SK-N-SH treated with all-trans-retinoic acid at 6 μM for 48 hours (cell line): Measurements from ENCODE around the gene MRPS22.

ENCODE experiments used
- ATAC-seq: fragments of 200-7000 bp; cut with Tn5 transposase; 3 replicates; pipeline ENCODE4 v1.9.1; 2020; ENCODE audit warnings: mild to moderate bottlenecking, moderate library complexity
- ARNTL ChIP-seq: fragments of 450-650 bp; formaldehyde crosslinking; IDR thresholded peaks from 2 replicates; pipeline ENCODE4 v1.5.0; 2020; ENCODE audit warnings: low read depth, mild to moderate bottlenecking, moderate library complexity, borderline replicate concordance
- BACH2 ChIP-seq: fragments of 250-450 bp; sonication (Bioruptor Pico); IDR thresholded peaks from 2 replicates; pipeline ENCODE4 v1.9.0; 2021; ENCODE audit warnings: mild to moderate bottlenecking, borderline replicate concordance
- CREB5 ChIP-seq: fragments of 250-450 bp; sonication (Bioruptor Pico); IDR thresholded peaks from 2 replicates; pipeline ENCODE4 v1.5.1; 2020; ENCODE audit warnings: low read depth, mild to moderate bottlenecking, moderate library complexity
- CSDC2 ChIP-seq: fragments of 250-450 bp; sonication (Bioruptor Pico); IDR thresholded peaks from 2 replicates; pipeline ENCODE4 v1.5.0; 2020; ENCODE audit warnings: mild to moderate bottlenecking, moderate library complexity
- CSRNP3 ChIP-seq: fragments of 250-450 bp; sonication (Bioruptor Pico); IDR thresholded peaks from 2 replicates; pipeline ENCODE4 v1.5.1; 2021; ENCODE audit warnings: mild to moderate bottlenecking, moderate library complexity
- ESRRG ChIP-seq: fragments of 250-450 bp; sonication (Bioruptor Pico); IDR thresholded peaks from 2 replicates; pipeline ENCODE4 v1.6.1; 2021; ENCODE audit warnings: mild to moderate bottlenecking
- GLIS3 ChIP-seq: fragments of 250-450 bp; sonication (Bioruptor Pico); IDR thresholded peaks from 2 replicates; pipeline ENCODE4 v1.5.0; 2020; ENCODE audit warnings: mild to moderate bottlenecking, moderate library complexity
- ISL1 ChIP-seq: fragments of 250-450 bp; sonication (Bioruptor Pico); IDR thresholded peaks from 2 replicates; pipeline ENCODE4 v2.1.2; 2022; ENCODE audit warnings: mild to moderate bottlenecking, moderate library complexity
- PATZ1 ChIP-seq: fragments of 250-450 bp; sonication (Bioruptor Pico); IDR thresholded peaks from 2 replicates; pipeline ENCODE4 v1.8.0; 2020; ENCODE audit warnings: mild to moderate bottlenecking, moderate library complexity, borderline replicate concordance
- POU6F1 ChIP-seq: fragments of 250-450 bp; sonication (Bioruptor Pico); IDR thresholded peaks from 2 replicates; pipeline ENCODE4 v1.8.0; 2021; ENCODE audit warnings: low read depth, mild to moderate bottlenecking, moderate library complexity, borderline replicate concordance
- PPARA ChIP-seq: fragments of 250-450 bp; sonication (Bioruptor Pico); IDR thresholded peaks from 2 replicates; pipeline ENCODE4 v1.5.0; 2020; ENCODE audit warnings: mild to moderate bottlenecking, borderline replicate concordance
- RARB ChIP-seq: fragments of 250-450 bp; sonication (Bioruptor Pico); IDR thresholded peaks from 2 replicates; pipeline ENCODE4 v1.8.0; 2021; ENCODE audit warnings: mild to moderate bottlenecking, moderate library complexity
- SNAI2 ChIP-seq: fragments of 250-450 bp; sonication (Bioruptor Pico); IDR thresholded peaks from 2 replicates; pipeline ENCODE4 v1.5.0; 2020; ENCODE audit warnings: mild to moderate bottlenecking, moderate library complexity
- TCF4 ChIP-seq: fragments of 250-450 bp; sonication (Bioruptor Pico); IDR thresholded peaks from 2 replicates; pipeline ENCODE4 v1.8.0; 2021; ENCODE audit warnings: mild to moderate bottlenecking, moderate library complexity, borderline replicate concordance
- TOX ChIP-seq: fragments of 250-450 bp; sonication (Bioruptor Pico); IDR thresholded peaks from 2 replicates; pipeline ENCODE4 v1.8.0; 2021; ENCODE audit warnings: mild to moderate bottlenecking, moderate library complexity, borderline replicate concordance
- TSHZ2 ChIP-seq: fragments of 250-450 bp; sonication (Bioruptor Pico); IDR thresholded peaks from 2 replicates; pipeline ENCODE4 v1.5.0; 2020; ENCODE audit warnings: mild to moderate bottlenecking, moderate library complexity
- ZC3H10 ChIP-seq: fragments of 250-450 bp; sonication (Bioruptor Pico); IDR thresholded peaks from 2 replicates; pipeline ENCODE4 v1.5.1; 2021; ENCODE audit warnings: mild to moderate bottlenecking, moderate library complexity
- ZFP3 ChIP-seq: fragments of 250-450 bp; sonication (Bioruptor Pico); IDR thresholded peaks from 2 replicates; pipeline ENCODE4 v1.5.0; 2020; ENCODE audit warnings: mild to moderate bottlenecking, moderate library complexity
- ZFP30 ChIP-seq: fragments of 450-650 bp; formaldehyde crosslinking; IDR thresholded peaks from 2 replicates; pipeline ENCODE4 v1.5.0; 2022; ENCODE audit warnings: mild to moderate bottlenecking, moderate library complexity
- ZNF565 ChIP-seq: fragments of 450-650 bp; formaldehyde crosslinking; conservative IDR thresholded peaks from 2 replicates; pipeline ENCODE4 v1.5.0; 2020; ENCODE audit warnings: low read depth, mild to moderate bottlenecking, moderate library complexity
- ZNF70 ChIP-seq: fragments of 450-650 bp; formaldehyde crosslinking; IDR thresholded peaks from 2 replicates; pipeline ENCODE4 v1.5.0; 2020; ENCODE audit warnings: mild to moderate bottlenecking, moderate library complexity
- ZNF8 ChIP-seq: fragments of 450-650 bp; formaldehyde crosslinking; IDR thresholded peaks from 2 replicates; pipeline ENCODE4 v1.5.0; 2020; ENCODE audit warnings: mild to moderate bottlenecking, moderate library complexity

MRPS22 gene

GRCh38 chr3:139318826-139319225, 25.0 kb upstream of the MRPS22 start:
- no peak for ATAC-seq
- no peak for TF ChIP-seq POU6F1 (CRISPR knock-in tag)
- no peak for TF ChIP-seq PPARA (CRISPR knock-in tag)
- TF ChIP-seq ISL1 (CRISPR knock-in tag): no peak
- no peak for TF ChIP-seq GLIS3
- no peak for TF ChIP-seq SNAI2 (CRISPR knock-in tag)
- no peak for TF ChIP-seq TCF4 (CRISPR knock-in tag)
- no peak for TF ChIP-seq BACH2
- no peak for TF ChIP-seq ZC3H10 (CRISPR knock-in tag)
- no peak for TF ChIP-seq ZFP30 (CRISPR knock-in tag)
- no peak for TF ChIP-seq RARB (CRISPR knock-in tag)
- no peak for TF ChIP-seq TOX (CRISPR knock-in tag)
- no peak for TF ChIP-seq ARNTL (CRISPR knock-in tag)
- TF ChIP-seq CSRNP3 (CRISPR knock-in tag): no peak
- TF ChIP-seq ZFP3 (CRISPR knock-in tag): no peak
- no peak for TF ChIP-seq CSDC2
- no peak for TF ChIP-seq PATZ1 (CRISPR knock-in tag)
- no peak for TF ChIP-seq ZNF565 (CRISPR knock-in tag)
- TF ChIP-seq ESRRG (CRISPR knock-in tag): no peak
- TF ChIP-seq ZNF70 (CRISPR knock-in tag): no peak
- no peak for TF ChIP-seq ZNF8

- no peak for TF ChIP-seq ZNF70 (CRISPR knock-in tag)
- TF ChIP-seq ISL1 (CRISPR knock-in tag): no peak
- no peak for TF ChIP-seq PPARA (CRISPR knock-in tag)
- ATAC-seq: peak; percentile 53; the same call in 2 of the 3 replicates
Measured at GRCh38 chr3:139319428-139320402, 24.1 kb upstream of the MRPS22 start.

- TF ChIP-seq TCF4 (CRISPR knock-in tag) (no peak), TSHZ2 (CRISPR knock-in tag) (no peak), CREB5 (CRISPR knock-in tag) (no peak), SNAI2 (CRISPR knock-in tag) (no peak), ISL1 (CRISPR knock-in tag) (no peak), CSRNP3 (CRISPR knock-in tag) (no peak), BACH2 (no peak), TOX (CRISPR knock-in tag) (no peak)
- TF ChIP-seq, all 23 proteins: peak for 0
- no peak for ATAC-seq
Measured at GRCh38 chr3:139320551-139321309, 23.1 kb upstream of the MRPS22 start.
